SJCRH30 (cell line): ENCODE measurements around the gene ZFR. TPM values are rescaled to one million over a fixed set of nuclear protein-coding genes. Genes with fewer than 3 reads are reported as not detected.
"Not testable (repeated sequence)": the region's sequence is repeated elsewhere in the genome, so short reads cannot be mapped to it uniquely, and the experiment has no call there.

Experiments
- DNase-seq, 2 experiments: peaks; one replicate each; pipeline ENCODE4 v3.0.0-alpha.2; 2015 to 2020
- H3K27ac ChIP-seq: fragments of 250-450 bp; sonication (Bioruptor Pico); 2 replicates; pipeline ENCODE4 v1.5.1; 2020; ENCODE audit warnings: mild to moderate bottlenecking, moderate library complexity
- H3K27me3 ChIP-seq: fragments of 250-450 bp; sonication (Bioruptor Pico); 2 replicates; pipeline ENCODE4 v1.5.1; 2020; ENCODE audit warnings: mild to moderate bottlenecking, moderate library complexity
- H3K36me3 ChIP-seq: fragments of 250-450 bp; sonication (Bioruptor Pico); 2 replicates; pipeline ENCODE4 v1.5.1; 2020; ENCODE audit warnings: mild to moderate bottlenecking, moderate library complexity
- H3K4me1 ChIP-seq: fragments of 250-450 bp; sonication (Bioruptor Pico); 2 replicates; pipeline ENCODE4 v1.5.1; 2020; ENCODE audit warnings: mild to moderate bottlenecking, moderate library complexity
- H3K4me3 ChIP-seq: fragments of 250-450 bp; sonication (Bioruptor Pico); 2 replicates; pipeline ENCODE4 v1.5.1; 2020; ENCODE audit warnings: mild to moderate bottlenecking, moderate library complexity
- H3K9me3 ChIP-seq: fragments of 250-450 bp; sonication (Bioruptor Pico); replicated peaks from 2 replicates; pipeline ENCODE4 v1.5.1; 2020; ENCODE audit warnings: mild to moderate bottlenecking, moderate library complexity
- total RNA-seq: library from RNA; depleted of rRNA; stranded (reverse); fragments of >200 nt; shearing (Covaris generic); gene quantifications from 2 replicates; pipeline ENCODE4 v1.2.3, GENCODE V29; 2014

Gene ZFR
- total RNA-seq, 1 experiment from 2014 or later, result 136 TPM

DNA sequence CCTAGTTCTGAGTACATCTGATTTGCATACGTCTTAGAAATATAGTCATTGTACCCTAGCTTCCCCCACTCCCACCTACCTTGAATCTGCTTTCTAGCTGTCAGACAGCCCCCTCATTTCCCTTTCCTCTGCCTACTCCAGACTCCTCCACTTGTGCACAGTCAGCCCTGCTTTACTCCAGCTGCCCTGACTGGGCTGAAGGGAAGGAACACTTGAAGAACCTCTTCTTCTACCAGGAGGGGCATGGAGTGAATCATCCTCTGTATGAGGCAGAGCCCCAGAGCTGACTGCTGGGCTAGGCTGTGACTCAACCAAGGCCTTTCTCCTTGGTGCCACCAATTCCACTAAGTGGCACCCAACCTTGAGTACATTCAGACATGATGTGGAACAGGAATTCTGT lies 18.1 kb upstream of the ZFR start:
- Histone ChIP-seq H3K4me1 (no peaks in the 10 kb centered on the region), H3K27ac (no peak overlapping the region), H3K9me3 (no peaks in the 10 kb centered on the region), H3K27me3 (no peaks in the 10 kb centered on the region), H3K36me3 (no peaks in the 10 kb centered on the region), H3K4me3 (no peak overlapping the region)
- no peak for DNase-seq

GRCh38 chr5:32461441-32462120 lies 17.0 kb upstream of the ZFR start:
- no peak overlapping the region for H3K4me3 ChIP-seq
- H3K27me3 ChIP-seq, result no peaks in the 10 kb centered on the region
- no peaks in the 10 kb centered on the region for H3K36me3 ChIP-seq
- H3K27ac ChIP-seq, result no peak overlapping the region
- no peaks in the 10 kb centered on the region for H3K9me3 ChIP-seq
- DNase-seq, result no peak
- H3K4me1 ChIP-seq, result no peaks in the 10 kb centered on the region

- no peak for DNase-seq
- Histone ChIP-seq H3K36me3 (no peaks in the 10 kb centered on the region), H3K4me3 (no peak overlapping the region), H3K9me3 (no peaks in the 10 kb centered on the region), H3K4me1 (no peaks in the 10 kb centered on the region), H3K27ac (no peak overlapping the region), H3K27me3 (no peaks in the 10 kb centered on the region)
Measured at GRCh38 chr5:32460702-32461101, 16.2 kb upstream of the ZFR start.

- H3K4me3 ChIP-seq, result no peak overlapping the region
- H3K4me1 ChIP-seq, result no peaks in the 10 kb centered on the region
- no peak overlapping the region for H3K27ac ChIP-seq
- no peaks in the 10 kb centered on the region for H3K27me3 ChIP-seq
- no peak for DNase-seq
- no peaks in the 10 kb centered on the region for H3K36me3 ChIP-seq
- no peaks in the 10 kb centered on the region for H3K9me3 ChIP-seq
Measured at GRCh38 chr5:32458880-32459495, 14.4 kb upstream of the ZFR start.

- no peaks in the 10 kb centered on the region for H3K4me1 ChIP-seq
- H3K27me3 ChIP-seq, result no peaks in the 10 kb centered on the region
- H3K4me3 ChIP-seq, result no peak overlapping the region
- DNase-seq, result no peak
- H3K36me3 ChIP-seq, result no peaks in the 10 kb centered on the region
- H3K9me3 ChIP-seq, result no peaks in the 10 kb centered on the region
- no peak overlapping the region for H3K27ac ChIP-seq
Measured at GRCh38 chr5:32455311-32455710, 10.8 kb upstream of the ZFR start.

- Histone ChIP-seq H3K4me3 (no peak overlapping the region), H3K9me3 (no peaks in the 10 kb centered on the region), H3K27ac (no peak overlapping the region), H3K4me1 (no peaks in the 10 kb centered on the region), H3K36me3 (no peaks in the 10 kb centered on the region), H3K27me3 (no peaks in the 10 kb centered on the region)
- DNase-seq, result no peak
Measured at GRCh38 chr5:32454821-32455220, 10.3 kb upstream of the ZFR start.

DNA sequence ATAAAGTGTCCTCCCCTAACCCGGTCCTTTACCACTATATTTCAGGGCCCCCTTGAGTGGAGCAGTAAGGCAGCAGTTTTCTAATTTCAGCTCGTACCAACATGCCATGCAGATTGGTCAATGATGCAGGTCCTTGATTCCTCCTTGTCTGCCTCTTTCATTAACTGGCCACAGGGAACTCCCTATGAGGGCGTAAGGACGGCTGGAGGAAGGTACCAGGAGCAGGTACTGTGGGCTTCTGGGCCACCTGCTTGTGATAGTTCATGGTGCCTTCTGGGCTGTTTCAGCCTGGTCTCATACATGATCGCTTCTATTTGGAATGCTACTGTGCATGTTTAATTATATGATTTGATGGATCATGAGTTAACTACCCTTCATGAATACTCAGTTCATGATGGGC lies 9.4 kb upstream of the ZFR start:
- H3K9me3 ChIP-seq, result no peaks in the 10 kb centered on the region
- no peaks in the 10 kb centered on the region for H3K27me3 ChIP-seq
- H3K4me3 ChIP-seq, result no peak overlapping the region
- H3K27ac ChIP-seq, result no peak overlapping the region
- H3K4me1 ChIP-seq, result no peaks in the 10 kb centered on the region
- DNase-seq, result no peak
- no peaks in the 10 kb centered on the region for H3K36me3 ChIP-seq

DNA sequence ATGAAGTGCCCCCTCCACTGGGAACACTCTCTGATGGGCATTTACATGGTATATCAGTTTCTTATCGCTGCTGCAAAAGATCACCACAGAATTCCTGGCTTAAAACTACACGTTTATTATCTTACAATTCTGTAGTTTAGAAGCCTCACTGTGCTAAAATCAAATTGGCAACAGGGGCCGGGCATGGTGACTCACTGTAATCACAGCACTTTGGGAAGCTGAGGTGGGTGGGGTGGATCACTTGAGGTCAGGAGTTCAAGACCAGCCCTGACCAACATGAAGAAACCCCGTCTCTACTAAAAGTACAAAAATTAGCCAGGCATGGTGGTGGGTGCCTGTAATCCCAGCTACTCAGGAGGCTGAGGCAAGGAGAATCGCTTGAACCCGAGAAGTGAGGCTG lies 7.8 kb upstream of the ZFR start:
- H3K36me3 ChIP-seq, H3K27me3 ChIP-seq, H3K9me3 ChIP-seq, H3K4me3 ChIP-seq, DNase-seq, H3K27ac ChIP-seq, H3K4me1 ChIP-seq: not testable (repeated sequence)

DNA sequence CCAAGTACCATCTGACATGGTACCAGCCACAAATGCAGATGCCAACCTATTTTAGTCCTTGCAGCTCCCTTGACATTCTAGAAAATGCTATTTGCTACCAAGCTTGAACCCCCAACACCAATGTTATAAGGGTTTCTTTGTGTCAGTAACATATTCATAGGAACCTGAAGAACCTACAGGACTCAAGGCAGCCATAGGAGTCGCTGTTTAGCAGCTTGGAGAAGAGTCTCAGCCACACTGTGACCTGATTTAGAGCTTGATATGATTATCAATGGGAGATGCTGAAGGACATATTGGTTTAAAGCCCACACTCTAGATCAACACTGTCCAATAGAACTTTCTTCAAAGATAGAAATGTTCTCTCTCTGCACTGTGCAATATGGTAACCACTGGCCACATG lies 6.4 kb upstream of the ZFR start:
- Histone ChIP-seq H3K4me3 (no peak overlapping the region), H3K4me1 (no peaks in the 10 kb centered on the region), H3K27me3 (no peaks in the 10 kb centered on the region), H3K9me3 (no peaks in the 10 kb centered on the region), H3K36me3 (no peaks in the 10 kb centered on the region), H3K27ac (no peak overlapping the region)
- peak in 1 of 2 experiments; percentile 17 for DNase-seq

GRCh38 chr5:32449262-32449661 lies 4.7 kb upstream of the ZFR start:
- Histone ChIP-seq H3K4me3 (no peak overlapping the region), H3K36me3 (no peaks in the 10 kb centered on the region), H3K4me1 (no peaks in the 10 kb centered on the region), H3K27ac (no peak overlapping the region), H3K27me3 (no peaks in the 10 kb centered on the region), H3K9me3 (no peaks in the 10 kb centered on the region)
- DNase-seq, result no peak

- DNase-seq, result no peak
- H3K4me3 ChIP-seq, result no peak overlapping the region
- no peak overlapping the region for H3K27ac ChIP-seq
- peaks cover 12% of the 10 kb centered on the region for H3K36me3 ChIP-seq
- H3K27me3 ChIP-seq, result no peaks in the 10 kb centered on the region
- peaks cover 9% of the 10 kb centered on the region for H3K4me1 ChIP-seq
- no peaks in the 10 kb centered on the region for H3K9me3 ChIP-seq
Measured at GRCh38 chr5:32446630-32447029, 2.1 kb upstream of the ZFR start.

- Histone ChIP-seq H3K27ac (no peak overlapping the region), H3K27me3 (no peaks in the 10 kb centered on the region), H3K36me3 (peaks cover 15% of the 10 kb centered on the region), H3K4me1 (peaks cover 9% of the 10 kb centered on the region), H3K4me3 (no peak overlapping the region), H3K9me3 (no peaks in the 10 kb centered on the region)
- DNase-seq, result no peak
Measured at GRCh38 chr5:32445831-32446614, 1.5 kb upstream of the ZFR start.

DNA sequence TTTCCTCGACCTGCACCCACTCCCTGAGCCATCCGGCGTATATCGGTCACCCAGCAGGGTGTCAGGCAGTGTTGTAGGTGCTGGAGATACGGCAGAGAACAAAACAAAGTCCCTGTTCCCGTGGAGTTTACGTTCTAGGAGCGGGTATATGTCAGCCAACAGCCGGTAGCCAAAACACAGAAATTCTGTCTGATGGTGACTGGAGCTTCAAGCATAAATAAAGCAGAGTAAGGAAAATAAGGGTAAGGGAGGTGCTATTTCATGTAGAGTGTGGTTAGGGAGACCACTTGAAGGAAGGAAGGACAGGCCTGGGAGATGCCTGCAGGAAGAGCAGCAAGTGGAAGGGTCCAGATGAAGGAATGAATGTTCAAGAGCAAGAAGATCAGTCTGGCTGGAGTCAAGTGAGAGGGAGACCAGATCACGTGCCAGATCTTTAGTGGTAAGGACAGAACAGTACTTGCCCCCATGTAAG lies 783 bp upstream of the ZFR start:
- Histone ChIP-seq H3K27ac (peak overlapping the region; percentile 88; the same call in 1 of the 2 replicates), H3K4me3 (peak overlapping the region; percentile 95), H3K27me3 (no peaks in the 10 kb centered on the region), H3K36me3 (peaks cover 17% of the 10 kb centered on the region), H3K4me1 (peaks cover 9% of the 10 kb centered on the region), H3K9me3 (no peaks in the 10 kb centered on the region)
- peak in 1 of 2 experiments; percentile 14 for DNase-seq

DNA sequence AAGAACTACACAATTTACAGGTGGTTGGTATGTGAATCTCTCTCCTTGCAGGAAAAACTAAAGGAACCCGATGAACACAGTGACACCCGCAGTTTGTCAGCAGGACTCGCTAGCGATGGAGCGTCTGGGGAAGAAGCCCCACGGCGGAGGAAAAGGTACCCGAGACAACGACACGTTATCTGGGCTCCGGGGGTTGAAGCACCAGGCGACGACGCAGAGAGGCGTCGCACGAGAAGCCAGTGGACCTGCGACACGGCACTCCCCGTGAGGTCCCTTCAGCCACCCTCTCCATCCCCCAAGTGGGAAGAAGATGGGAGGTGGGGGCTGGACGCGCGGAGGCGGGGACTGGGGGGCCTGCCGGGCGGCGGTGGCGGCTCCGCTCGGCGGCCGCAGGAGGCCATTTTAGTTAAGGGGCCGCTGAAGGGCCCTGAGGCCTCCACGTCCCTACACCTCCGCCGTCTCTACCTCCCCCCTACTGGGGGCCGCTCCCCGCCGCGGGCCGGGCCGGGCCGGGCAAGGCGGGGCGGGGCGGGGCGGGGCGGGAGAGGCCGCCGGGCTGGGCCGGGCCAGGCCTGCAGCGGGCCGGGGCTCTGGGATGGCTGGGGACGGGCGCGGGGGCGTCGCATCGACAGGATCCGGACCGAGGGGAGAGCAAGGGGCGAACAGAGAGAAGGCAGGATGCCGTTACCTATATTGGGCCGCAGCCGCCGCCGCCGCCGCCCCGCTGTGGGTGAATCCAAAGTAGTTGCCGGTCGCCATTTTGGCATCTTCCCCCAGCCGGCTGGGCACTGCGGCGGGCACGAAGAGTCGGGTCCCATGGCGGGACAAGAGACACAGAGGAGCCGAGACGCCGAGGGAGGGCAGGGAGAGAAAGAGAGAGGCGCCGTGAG lies 754 bp downstream of the ZFR start:
- H3K27me3 ChIP-seq, result no peaks in the 10 kb centered on the region
- peak overlapping the region; percentile 95 for H3K4me3 ChIP-seq
- H3K27ac ChIP-seq, result peak overlapping the region; percentile 88
- H3K9me3 ChIP-seq, result no peaks in the 10 kb centered on the region
- DNase-seq, result peak; percentile 63 to 73
- peaks cover 29% of the 10 kb centered on the region for H3K36me3 ChIP-seq
- peaks cover 9% of the 10 kb centered on the region for H3K4me1 ChIP-seq
